Activated CD8-positive, alpha-beta memory T cell treated with anti-CD3 and anti-CD28 coated beads, Interleukin-2, amount 50 U/mL, for 1 hour (primary cell): ENCODE data around the gene EPM2AIP1.
"Not testable (repeated sequence)": the region's sequence is repeated elsewhere in the genome, so short reads cannot be mapped to it uniquely, and the experiment has no call there.

ENCODE experiments used
- DNase-seq: peaks from one replicate; pipeline ENCODE4 v3.0.0-alpha.2; 2020; ENCODE audit errors: extremely low read depth

EPM2AIP1 gene

DNA sequence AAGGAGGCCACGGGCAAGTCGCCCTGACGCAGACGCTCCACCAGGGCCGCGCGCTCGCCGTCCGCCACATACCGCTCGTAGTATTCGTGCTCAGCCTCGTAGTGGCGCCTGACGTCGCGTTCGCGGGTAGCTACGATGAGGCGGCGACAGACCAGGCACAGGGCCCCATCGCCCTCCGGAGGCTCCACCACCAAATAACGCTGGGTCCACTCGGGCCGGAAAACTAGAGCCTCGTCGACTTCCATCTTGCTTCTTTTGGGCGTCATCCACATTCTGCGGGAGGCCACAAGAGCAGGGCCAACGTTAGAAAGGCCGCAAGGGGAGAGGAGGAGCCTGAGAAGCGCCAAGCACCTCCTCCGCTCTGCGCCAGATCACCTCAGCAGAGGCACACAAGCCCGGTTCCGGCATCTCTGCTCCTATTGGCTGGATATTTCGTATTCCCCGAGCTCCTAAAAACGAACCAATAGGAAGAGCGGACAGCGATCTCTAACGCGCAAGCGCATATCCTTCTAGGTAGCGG lies at the start of gene EPM2AIP1:
TSS of gene EPM2AIP1 (minus strand) at position 326 of the 520 bp plus-strand sequence. CDS start at position 272, 54 bp downstream.
- peak; percentile 97 for DNase-seq

DNA sequence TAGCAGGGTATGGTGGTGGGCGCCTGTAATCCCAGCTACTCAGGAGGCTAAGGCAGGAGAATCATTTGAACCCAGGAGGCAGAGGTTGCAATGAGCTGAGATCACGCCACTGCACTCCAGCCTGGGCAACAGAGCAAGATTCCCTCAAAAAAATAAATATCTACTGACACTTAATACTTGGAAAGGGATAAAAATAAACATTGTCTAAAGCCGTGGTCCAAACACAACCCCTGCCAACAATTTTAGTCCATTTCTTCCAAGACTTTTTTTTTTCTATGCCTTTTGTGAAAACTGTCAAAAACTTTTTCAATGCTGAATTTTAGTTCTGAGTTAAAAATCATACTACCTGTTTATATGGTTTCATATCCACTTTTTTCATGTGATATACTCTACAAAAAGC lies 49.8 kb upstream of the EPM2AIP1 start:
- not testable (repeated sequence) for DNase-seq

DNA sequence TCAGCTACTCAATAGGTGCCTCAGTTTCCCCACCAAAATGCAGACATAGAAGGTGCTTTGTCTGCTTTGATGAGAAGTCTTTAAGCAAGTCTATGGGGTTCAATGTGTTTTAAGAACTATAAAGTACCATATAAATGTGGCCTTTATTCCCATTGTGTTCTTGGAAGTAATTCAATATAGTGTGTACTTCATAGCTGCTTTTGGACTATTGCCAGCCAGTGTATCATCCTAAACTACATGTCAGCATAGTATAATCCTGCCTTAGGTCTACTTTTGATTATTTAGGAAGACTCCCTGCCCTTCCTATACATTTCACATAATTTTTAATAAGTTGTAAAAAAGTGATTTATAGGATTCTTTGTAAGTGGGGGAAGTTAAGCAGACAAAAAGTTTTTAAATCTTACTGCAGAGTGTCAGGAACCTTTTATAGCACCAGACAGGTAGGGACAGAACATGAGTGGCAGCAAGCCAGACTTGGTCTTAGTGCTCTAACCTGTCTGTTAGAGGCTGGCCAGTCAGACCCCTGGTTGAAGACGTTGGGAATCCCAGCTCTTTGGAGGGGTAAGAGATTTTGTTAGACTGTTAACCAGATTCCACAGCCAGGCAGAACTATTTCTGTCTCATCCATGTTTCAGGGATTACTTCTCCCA lies 48.7 kb upstream of the EPM2AIP1 start:
- no peak for DNase-seq

DNA sequence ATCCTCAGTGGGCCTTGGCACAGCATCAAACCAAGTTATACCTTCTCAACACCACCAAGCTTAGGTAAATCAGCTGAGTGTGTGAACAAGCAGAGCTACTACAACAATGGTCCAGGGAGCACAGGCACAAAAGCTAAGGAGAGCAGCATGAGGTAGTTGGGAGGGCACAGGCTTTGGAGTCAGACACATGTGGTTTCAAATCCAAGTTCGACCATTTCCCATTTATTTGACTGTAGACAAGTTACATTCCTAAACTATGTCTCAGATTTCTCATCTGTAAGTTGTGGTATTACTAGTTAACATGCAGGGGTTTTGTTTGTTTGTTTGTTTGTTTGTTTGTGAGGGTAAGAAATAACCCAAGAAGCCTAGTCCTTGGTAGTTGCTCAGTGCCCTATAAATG lies 47.3 kb upstream of the EPM2AIP1 start:
- DNase-seq, result no peak

DNA sequence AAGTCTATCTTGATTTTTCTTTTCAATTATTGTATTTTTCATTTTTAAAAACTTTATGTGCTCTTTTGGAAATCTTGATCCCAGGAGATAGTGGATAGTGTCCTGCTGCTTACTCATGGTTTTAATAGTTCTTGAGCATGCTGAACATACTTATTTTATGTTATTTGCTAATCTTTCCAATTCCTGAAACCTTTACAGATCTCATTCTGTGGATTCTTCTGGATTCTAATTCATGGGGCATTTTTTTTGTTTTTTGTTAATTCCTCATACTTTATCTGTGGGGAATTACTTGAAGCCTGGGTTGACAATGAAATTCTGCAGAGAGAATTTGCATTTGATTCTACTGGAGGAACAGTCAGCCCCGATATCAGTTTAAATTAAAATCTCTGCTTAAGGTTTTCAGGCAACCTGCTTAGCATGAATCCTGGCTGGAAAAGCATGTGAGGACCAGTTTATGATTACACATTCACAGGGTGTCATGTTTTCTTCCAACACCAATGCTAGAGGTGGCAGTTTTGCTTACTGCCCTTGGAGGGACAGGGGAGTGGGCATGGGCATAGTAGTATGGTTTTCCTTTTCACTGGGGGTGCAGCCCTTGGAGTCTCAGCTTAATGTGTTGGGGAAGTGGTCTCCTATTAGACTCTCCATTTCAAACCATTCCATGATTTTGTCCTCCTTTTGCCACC lies 46.4 kb upstream of the EPM2AIP1 start:
- no peak for DNase-seq

DNA sequence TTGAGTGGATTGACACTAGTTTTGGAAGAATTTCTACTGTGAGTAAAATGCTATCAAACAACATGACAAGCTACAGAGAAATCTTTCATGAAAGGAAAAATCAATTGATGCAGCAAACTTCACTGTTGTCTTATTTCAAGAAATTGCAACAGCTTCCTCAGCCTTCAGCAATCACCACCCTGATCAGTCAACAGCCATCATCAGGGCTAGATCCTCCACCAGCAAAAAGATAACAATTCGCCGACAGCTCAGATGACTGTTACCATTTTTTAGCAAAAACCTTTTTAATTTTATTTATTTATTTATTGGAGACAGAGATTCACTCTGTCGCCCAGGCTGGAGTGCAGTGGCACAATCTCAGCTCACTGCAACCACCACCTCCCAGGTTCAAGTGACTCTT lies 44.4 kb upstream of the EPM2AIP1 start:
- DNase-seq, result no peak

DNA sequence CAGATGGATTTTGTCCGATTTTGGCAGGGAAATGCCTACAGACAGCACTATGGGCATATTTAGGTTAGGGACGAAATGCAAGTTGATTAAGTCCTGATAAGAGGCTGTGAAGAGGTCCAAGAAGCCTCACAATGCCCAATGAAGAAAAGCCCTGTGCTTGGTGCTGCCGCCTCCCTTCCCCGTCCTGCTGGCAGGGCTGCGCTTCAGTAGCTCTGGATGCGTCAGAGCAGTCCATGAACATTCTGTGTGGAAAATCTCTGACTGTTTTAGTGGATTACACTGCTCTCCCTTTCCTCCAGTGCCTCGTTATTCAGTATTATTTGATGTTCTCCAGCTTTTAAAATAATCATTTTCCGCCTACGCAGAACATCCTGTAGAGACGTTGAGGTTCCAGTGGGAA lies 40.0 kb upstream of the EPM2AIP1 start:
- DNase-seq, result no peak

DNA sequence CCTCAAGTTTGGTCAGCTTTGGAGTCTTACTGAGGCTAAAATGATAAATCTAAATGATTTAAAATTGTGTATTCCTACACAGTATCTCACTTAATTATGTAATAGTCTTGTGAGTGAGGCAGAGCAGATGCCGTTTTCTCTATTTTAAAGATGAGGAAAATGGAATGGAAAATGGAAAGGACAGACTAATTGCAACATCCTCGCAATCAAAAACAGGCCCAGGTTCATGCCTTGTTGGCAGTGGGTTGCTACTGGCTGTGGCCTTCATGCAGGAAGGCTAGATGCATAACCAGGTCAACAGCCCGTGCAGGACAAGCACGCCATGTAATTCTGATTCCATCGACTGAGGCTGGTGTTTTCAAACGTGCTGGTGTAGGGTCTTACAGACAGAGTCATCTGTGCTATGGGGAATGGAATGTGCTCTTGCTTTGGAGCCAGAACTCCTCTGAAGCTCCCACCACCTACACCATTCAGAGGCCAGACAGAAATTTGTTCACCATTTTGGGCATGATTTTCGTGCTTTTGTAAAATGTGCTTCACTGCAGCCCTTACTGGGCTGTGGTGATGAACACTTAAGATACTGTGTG lies 38.3 kb upstream of the EPM2AIP1 start:
- DNase-seq, result no peak

DNA sequence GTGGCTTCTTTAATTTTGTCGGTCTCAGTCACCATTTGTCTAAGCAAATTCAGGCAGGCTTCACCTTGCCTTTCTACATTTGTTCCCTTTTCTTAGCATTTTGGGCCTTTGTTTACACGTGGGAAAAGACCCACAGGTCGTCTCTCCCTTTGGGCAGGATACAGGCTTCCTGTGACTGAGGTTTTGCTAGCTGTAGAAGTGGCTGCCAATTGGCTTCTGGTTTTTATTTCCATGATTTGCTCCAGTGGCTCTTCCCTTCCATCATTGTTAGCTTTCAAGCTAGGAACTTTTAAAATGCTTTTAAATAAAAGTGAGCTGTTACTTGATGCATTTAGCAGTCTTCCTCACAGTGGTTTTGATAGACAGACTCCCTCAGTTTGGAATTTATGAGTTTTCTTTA lies 37.7 kb upstream of the EPM2AIP1 start:
- no peak for DNase-seq

DNA sequence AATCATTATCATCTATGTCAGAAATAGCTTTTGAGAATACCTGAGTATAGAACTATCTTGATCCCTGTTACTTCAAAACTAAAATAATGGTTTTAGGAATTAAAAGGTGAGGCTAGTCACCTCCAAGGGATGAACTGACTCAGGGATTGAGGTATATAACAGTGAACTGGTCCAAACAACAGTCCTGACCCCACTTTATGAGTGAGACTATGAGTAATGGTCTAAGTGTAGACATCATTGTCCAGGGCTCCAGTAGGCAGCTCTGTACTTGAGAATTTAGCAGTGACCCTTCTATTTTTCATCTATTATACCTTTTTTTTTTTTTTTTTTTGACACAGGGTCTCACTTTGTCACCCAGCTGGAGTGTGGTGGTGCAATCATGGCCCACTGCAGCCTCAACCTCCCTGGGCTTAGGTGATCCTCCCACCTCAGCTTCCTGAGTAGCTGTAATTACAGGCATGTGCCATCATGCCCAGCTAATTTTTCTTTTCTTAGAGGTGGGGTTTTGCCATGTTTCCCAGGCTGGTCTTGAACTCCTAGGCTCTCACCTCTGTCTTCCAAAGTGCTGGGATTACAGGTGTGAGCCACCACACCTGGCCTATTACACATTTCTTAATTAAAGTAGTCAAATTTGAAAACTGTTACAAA lies 36.7 kb upstream of the EPM2AIP1 start:
- no peak for DNase-seq

DNA sequence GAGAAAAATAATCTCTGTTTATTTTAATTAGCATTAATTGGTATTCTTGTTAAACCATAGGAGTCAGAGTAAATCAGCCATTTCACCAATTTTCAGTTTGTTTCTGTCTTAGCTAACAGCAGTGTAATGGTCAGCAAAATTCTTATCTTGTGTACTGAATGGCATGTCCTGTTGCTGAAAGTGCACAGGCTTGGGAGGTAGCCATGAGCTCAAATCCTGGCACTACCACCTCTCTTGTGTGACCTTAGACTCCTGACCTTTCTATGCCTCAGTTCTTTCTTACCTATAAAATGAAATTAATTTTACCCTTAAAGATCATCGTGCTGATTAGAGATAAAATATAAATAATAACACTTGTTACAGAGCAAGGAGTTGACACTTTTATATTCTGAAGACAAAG lies 36.2 kb upstream of the EPM2AIP1 start:
- DNase-seq, result no peak

DNA sequence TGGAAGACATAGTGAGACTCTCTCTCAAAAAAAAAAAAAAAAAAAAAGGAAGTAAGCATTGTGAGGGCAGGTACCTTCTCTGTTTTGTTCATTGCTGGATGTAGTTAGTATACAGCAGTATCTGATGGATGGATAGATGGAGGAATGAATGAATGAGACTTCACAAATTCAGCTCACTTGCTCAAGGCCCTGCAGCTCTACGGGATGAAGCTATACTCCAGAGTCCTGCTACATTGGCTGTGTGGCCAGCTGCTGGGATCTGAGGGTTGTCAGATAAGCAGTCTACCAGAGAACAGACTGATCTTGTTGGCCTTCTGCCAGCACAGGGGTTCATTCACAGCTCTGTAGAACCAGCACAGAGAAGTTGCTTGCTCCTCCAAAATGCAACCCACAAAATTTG lies 35.4 kb upstream of the EPM2AIP1 start:
- no peak for DNase-seq

DNA sequence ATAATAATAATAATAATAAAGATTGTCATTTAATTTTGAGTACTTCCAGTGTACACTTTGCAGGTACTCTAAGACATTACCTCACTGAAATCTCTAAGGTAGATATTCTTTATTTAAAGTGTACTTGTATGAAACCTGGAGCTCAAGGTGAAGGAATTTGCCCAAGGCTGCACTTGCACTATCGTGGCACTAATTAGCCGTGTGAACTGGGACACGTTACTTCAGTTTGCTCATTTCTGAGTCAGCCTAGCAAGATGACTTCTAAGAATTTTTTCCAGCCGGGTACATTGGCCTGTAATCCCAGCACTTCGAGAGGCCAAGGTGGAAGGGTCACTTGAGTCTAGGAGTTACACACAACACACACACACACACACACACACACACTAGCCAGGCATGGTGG lies 33.9 kb upstream of the EPM2AIP1 start:
- no peak for DNase-seq

DNA sequence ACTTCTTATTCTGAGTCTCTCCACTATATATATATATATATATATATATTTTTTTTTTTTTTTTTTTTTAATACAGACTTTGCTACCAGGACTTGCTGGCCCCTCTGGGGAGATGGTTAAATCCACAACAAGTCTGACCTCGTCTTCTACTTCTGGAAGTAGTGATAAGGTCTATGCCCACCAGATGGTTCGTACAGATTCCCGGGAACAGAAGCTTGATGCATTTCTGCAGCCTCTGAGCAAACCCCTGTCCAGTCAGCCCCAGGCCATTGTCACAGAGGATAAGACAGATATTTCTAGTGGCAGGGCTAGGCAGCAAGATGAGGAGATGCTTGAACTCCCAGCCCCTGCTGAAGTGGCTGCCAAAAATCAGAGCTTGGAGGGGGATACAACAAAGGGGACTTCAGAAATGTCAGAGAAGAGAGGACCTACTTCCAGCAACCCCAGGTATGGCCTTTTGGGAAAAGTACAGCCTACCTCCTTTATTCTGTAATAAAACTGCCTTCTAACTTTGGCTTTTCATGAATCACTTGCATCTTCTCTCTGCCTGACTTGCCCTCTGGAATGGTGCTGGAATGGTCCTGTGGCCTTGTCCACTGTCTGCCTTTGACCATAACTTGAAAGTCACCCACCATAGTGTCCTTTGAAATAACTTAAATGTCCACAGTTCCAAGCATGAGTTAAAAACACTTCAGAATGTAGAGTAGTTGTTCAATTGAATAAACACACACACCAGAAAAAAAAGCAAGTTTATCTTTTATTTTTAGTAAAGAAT lies 32.8 kb upstream of the EPM2AIP1 start:
- DNase-seq, result no peak

DNA sequence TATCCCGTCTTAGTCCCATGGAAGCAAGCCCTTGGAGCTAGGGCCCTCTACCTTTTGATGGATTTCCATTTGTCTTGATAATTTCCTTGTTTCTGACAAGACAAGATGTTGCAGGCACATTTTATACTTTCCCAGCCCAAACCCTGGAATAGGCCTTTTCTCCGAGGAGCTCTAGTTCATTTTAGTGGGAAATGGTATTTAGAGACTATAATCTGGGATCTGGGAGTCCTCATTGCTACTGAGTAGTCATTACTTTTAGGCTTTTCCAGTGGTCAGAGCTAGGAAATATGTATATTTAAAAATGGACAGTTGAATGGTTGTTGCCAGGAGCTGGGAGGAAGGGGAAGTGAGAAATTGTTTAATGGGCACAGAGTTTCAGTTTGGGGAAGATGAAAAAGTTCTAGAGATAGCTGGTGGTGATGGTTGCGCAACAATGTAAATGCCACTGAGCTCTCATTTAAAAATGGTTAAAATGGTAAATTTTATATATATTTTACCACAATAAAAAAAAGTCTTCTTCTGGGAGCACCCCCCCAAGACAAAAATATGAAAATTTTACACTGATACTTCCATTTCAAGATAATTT lies 32.0 kb upstream of the EPM2AIP1 start:
- no peak for DNase-seq

DNA sequence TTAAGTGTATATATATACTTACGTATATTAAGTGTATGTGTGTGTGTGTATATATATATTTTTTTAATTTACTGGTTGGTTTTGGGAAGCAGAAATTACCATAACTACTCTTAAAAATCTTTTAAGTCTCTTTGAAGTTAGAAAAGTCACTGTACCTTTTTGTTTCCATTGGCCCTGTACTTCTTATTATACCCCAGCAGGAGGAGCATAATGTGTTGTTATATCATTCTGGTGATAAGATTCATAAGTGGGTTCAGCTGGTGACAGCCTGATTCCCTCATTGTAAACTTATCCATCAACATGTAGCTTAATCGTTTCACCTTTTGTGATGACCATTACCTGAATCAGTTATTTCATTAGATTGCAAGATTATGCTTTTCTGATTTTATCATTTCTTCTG lies 31.2 kb upstream of the EPM2AIP1 start:
- DNase-seq, result no peak

DNA sequence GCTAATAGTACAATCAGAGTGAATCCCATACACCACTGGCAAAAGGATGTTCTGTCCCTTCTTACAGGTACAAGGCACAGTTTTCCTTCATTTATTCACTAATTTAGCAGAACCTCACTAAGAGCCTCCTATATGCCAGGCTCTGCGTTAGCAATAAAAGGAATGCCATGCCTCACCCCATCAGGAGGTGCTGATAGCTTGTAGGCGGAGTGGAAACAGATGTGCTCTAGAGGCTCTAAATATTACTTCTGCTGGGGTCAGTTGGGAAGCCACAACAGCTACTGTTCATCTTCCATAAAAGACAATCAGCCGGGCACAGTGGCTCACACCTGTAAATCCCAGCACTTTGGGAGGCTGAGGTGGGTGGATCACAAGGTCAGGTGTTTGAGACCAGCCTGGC lies 24.8 kb upstream of the EPM2AIP1 start:
- no peak for DNase-seq

DNA sequence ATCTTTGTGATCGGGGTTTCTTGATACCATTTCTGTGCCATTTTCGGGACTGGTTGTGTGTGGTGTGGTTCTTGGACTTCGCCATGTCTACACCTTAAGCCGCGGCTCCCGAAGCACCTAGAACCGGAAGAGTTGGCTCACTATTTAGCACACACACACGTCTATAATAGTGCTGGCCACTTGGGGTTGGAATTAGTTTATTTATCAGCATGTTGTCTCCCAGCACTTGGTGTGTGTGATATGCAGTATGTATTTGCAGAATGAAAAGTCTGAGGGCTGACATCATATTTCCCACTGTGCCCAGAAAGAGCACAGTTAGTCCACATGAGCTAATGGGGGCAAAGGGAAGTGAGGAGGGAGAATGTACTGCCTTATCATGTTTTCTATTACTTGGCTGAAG lies 24.0 kb upstream of the EPM2AIP1 start:
- no peak for DNase-seq

DNA sequence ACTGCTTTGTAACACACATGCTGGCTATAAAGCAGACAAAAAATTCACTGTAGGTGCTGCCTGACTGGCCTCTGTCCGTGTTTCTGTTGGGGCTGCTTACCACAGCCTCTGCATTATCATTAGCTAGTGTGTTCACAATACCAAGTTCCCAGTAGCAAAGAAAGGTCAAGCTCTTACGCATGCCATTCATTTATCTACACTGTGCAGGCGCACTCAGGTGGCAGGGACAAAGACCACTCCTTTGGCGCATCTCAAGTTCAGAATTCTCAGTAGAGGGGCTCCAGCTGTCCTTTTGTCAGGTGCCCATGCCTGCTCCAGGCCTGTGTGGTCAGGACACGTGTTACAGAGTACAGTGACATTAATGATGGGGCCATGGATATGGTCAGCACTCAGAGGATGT lies 22.7 kb upstream of the EPM2AIP1 start:
- DNase-seq, result no peak

DNA sequence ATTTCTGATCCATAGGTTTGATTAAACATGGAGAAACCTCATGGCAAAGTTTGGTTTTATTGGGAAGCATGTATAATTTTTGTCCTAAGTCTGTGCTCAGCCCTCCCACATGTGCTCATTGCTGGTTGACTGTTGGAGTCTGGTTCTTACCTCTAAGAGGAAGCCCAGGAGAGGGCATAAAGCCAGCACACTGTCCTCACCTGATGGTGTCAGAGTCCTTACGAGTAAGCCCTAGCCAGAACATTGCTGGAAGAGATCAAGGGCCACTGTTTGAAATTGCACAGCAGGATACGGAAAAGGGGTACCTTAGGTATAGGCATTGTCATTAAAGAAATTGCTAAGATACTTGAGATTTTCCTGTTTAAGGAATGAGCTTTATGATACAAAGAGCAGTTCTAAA lies 21.7 kb upstream of the EPM2AIP1 start:
- DNase-seq, result no peak
